SK-N-SH (cell line): ENCODE results near the gene WBP1L.

ENCODE experiments used
- ELF1 ChIP-seq: IDR thresholded peaks from 2 replicates; pipeline ENCODE4 v1.4.0; 2012
- GABPA ChIP-seq: IDR thresholded peaks from 2 replicates; pipeline ENCODE4 v1.4.0; 2012; ENCODE audit warnings: low read depth, mild to moderate bottlenecking
- MXI1 ChIP-seq: IDR thresholded peaks from 2 replicates; pipeline ENCODE4 v1.6.1; 2012; ENCODE audit warnings: mild to moderate bottlenecking, low read depth, low read length, improper control_type of control experiment
- POLR2AphosphoS5 ChIP-seq: IDR thresholded peaks from 2 replicates; pipeline ENCODE4 v1.6.1; 2012; ENCODE audit warnings: low read depth, low read length
- RFX5 ChIP-seq: IDR thresholded peaks from 2 replicates; pipeline ENCODE4 v1.6.1; 2012; ENCODE audit warnings: mild to moderate bottlenecking, improper control_type of control experiment, low read length
- TAF1 ChIP-seq: IDR thresholded peaks from 2 replicates; pipeline ENCODE4 v1.6.1; 2012; ENCODE audit warnings: low read depth, mild to moderate bottlenecking, low read length, moderate library complexity, borderline replicate concordance
- TF ChIP-seq, protein P1 (sequence below): fragments of 200-600 bp; sonication (generic); IDR thresholded peaks from 2 replicates; pipeline ENCODE4 v1.6.1; 2017; ENCODE audit warnings: antibody characterized with exemption, mild to moderate bottlenecking, moderate library complexity
- TF ChIP-seq, protein P2 (sequence below): IDR thresholded peaks from 2 replicates; pipeline ENCODE4 v1.4.0; 2012; ENCODE audit warnings: low read depth, borderline replicate concordance

DNA sequence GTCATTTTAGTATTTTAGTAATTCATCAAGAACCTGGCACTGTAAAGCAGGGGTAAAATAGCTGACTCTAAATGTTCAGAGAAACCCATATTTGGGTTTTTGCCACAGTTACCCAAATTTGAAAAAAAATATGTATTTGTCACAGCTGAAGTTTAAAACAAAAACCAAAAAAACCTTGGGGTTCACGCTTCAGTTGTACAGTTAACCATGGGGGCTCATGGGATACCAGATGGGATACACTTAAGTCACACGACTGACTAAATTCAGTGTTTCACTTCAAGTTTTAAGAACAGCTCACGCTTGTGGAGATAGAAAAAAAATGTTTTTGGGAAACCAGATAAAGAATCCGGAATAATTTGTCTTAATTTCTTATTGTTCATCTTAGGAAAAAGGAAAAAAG lies 31.7 kb upstream of the WBP1L start:
- TF ChIP-seq MXI1 = no peak
- TF ChIP-seq, protein P1, sequence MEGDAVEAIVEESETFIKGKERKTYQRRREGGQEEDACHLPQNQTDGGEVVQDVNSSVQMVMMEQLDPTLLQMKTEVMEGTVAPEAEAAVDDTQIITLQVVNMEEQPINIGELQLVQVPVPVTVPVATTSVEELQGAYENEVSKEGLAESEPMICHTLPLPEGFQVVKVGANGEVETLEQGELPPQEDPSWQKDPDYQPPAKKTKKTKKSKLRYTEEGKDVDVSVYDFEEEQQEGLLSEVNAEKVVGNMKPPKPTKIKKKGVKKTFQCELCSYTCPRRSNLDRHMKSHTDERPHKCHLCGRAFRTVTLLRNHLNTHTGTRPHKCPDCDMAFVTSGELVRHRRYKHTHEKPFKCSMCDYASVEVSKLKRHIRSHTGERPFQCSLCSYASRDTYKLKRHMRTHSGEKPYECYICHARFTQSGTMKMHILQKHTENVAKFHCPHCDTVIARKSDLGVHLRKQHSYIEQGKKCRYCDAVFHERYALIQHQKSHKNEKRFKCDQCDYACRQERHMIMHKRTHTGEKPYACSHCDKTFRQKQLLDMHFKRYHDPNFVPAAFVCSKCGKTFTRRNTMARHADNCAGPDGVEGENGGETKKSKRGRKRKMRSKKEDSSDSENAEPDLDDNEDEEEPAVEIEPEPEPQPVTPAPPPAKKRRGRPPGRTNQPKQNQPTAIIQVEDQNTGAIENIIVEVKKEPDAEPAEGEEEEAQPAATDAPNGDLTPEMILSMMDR = no peak
- TF ChIP-seq POLR2AphosphoS5 = no peak
- TF ChIP-seq, protein P2, sequence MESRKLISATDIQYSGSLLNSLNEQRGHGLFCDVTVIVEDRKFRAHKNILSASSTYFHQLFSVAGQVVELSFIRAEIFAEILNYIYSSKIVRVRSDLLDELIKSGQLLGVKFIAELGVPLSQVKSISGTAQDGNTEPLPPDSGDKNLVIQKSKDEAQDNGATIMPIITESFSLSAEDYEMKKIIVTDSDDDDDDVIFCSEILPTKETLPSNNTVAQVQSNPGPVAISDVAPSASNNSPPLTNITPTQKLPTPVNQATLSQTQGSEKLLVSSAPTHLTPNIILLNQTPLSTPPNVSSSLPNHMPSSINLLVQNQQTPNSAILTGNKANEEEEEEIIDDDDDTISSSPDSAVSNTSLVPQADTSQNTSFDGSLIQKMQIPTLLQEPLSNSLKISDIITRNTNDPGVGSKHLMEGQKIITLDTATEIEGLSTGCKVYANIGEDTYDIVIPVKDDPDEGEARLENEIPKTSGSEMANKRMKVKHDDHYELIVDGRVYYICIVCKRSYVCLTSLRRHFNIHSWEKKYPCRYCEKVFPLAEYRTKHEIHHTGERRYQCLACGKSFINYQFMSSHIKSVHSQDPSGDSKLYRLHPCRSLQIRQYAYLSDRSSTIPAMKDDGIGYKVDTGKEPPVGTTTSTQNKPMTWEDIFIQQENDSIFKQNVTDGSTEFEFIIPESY = no peak
- TF ChIP-seq ELF1 = no peak
- no peak for TF ChIP-seq TAF1
- TF ChIP-seq RFX5 = no peak
- TF ChIP-seq GABPA = no peak
